HCT116 (cell line): ENCODE results near the gene PRIM1. TPM values are rescaled to one million over a fixed set of nuclear protein-coding genes. Genes with fewer than 3 reads are reported as not detected.

ENCODE experiments used
- ATAC-seq: fragments of 200-7000 bp; cut with Tn5 transposase; 2 replicates; pipeline ENCODE4 v1.9.1; 2020; ENCODE audit warnings: mild to moderate bottlenecking, moderate library complexity
- BruUV-seq: library from RNA; stranded (reverse); fragments of 400-500 nt; replicated peaks from 2 replicates; lab custom pipeline; 2021; lab: Mats Ljungman, UMichigan
- CTCF ChIA-PET: fragments of 300-600 bp; sonication (Branson Sonifier 250); formaldehyde crosslinking; loops from one replicate; lab custom pipeline; 2021; ENCODE audit warnings: antibody characterized with exemption; lab: Charles Lee
- POLR2A ChIA-PET: fragments of 300-600, 350-600 bp; sonication (Branson Sonifier 250); formaldehyde crosslinking; loops from one replicate; lab custom pipeline; 2021; ENCODE audit warnings: antibody characterized with exemption; lab: Charles Lee
- RAD21 ChIA-PET, 2 experiments: fragments of 300-600 bp; sonication (Branson Sonifier 250); formaldehyde crosslinking; loops; one replicate each; lab custom pipeline; 2023; ENCODE audit warnings: low total read pairs in 2 of 2; ENCODE audit not compliant: uncharacterized antibody in 2 of 2, unreplicated experiment in 2 of 2, low non-redundant PET in 1 of 2; lab: Charles Lee
- DNase-seq: peaks from one replicate; pipeline ENCODE4 v3.0.0-alpha.2; 2010; ENCODE audit warnings: low read depth, low spot score
- H2AFZ ChIP-seq: fragments of 200-600 bp; shearing (Covaris generic), sonication (generic); 2 replicates; pipeline ENCODE4 v1.6.1; 2017; ENCODE audit warnings: low read depth, mixed run types, mixed read lengths, antibody characterized with exemption, low read length; ENCODE audit not compliant: poor library complexity, severe bottlenecking
- H3K27ac ChIP-seq: 2 replicates; pipeline ENCODE4 v1.5.1; 2012; ENCODE audit warnings: low read depth, low read length
- H3K27me3 ChIP-seq: fragments of 200-600 bp; sonication (generic); 2 replicates; pipeline ENCODE4 v1.6.1; 2016; ENCODE audit warnings: mixed run types, low read length, mixed read lengths; ENCODE audit not compliant: insufficient read depth
- H3K36me3 ChIP-seq, 2 experiments: fragments of 200-500 bp in 1 of 2; fragments of 200-600 bp in 1 of 2; sonication (Bioruptor generic) in 1 of 2; sonication (generic) in 1 of 2; 2 replicates each; pipeline versions ENCODE4 v1.5.1 to v1.6.1; 2014 to 2016; ENCODE audit warnings: low read length in 2 of 2, inconsistent platforms in 1 of 2, mixed read lengths in 1 of 2, mixed run types in 1 of 2; ENCODE audit not compliant: insufficient read depth in 2 of 2, control insufficient read depth in 1 of 2
- H3K4me1 ChIP-seq, 2 experiments: fragments of 200-600 bp in 1 of 2; sonication (generic) in 1 of 2; 2 replicates each; pipeline versions ENCODE4 v1.5.1 to v1.6.1; 2012 to 2017; ENCODE audit warnings: low read length in 2 of 2, inconsistent platforms in 1 of 2, mild to moderate bottlenecking in 1 of 2, mixed read lengths in 1 of 2, mixed run types in 1 of 2, moderate library complexity in 1 of 2; ENCODE audit not compliant: insufficient read depth in 2 of 2, control insufficient read depth in 1 of 2
- H3K4me2 ChIP-seq: fragments of 200-600 bp; sonication (generic); 2 replicates; pipeline ENCODE4 v1.6.1; 2017; ENCODE audit warnings: mixed run types, low read length, mixed read lengths
- H3K4me3 ChIP-seq, 2 experiments: fragments of 200-600 bp in 1 of 2; sonication (generic) in 1 of 2; replicated peaks in 1 of 2; 2 replicates each; pipeline ENCODE4 v1.5.1; 2011 to 2016; ENCODE audit warnings: low read length in 2 of 2, control low read depth in 1 of 2, low read depth in 1 of 2, mild to moderate bottlenecking in 1 of 2, mixed read lengths in 1 of 2, mixed run types in 1 of 2
- H3K79me2 ChIP-seq: fragments of 200-600 bp; sonication (generic); 2 replicates; pipeline ENCODE4 v1.6.1; 2017; ENCODE audit warnings: mild to moderate bottlenecking, mixed run types, low read length, moderate library complexity, mixed read lengths; ENCODE audit not compliant: insufficient read depth
- H3K9ac ChIP-seq: fragments of 200-600 bp; sonication (generic); 2 replicates; pipeline ENCODE4 v1.6.1; 2016; ENCODE audit warnings: low read length, mixed read lengths
- H3K9me2 ChIP-seq: fragments of 200-600 bp; sonication (generic), shearing (Covaris generic); 2 replicates; pipeline ENCODE4 v1.6.1; 2017; ENCODE audit warnings: mixed run types, mild to moderate bottlenecking, moderate library complexity; ENCODE audit not compliant: insufficient read depth
- H3K9me3 ChIP-seq, 2 experiments: fragments of 200-500 bp in 1 of 2; fragments of 200-600 bp in 1 of 2; sonication (Bioruptor generic) in 1 of 2; sonication (generic) in 1 of 2; 2 replicates each; pipeline ENCODE4 v1.6.1; 2014 to 2017; ENCODE audit warnings: low read length in 2 of 2, mixed read lengths in 2 of 2, inconsistent platforms in 1 of 2, low read depth in 1 of 2, mild to moderate bottlenecking in 1 of 2, mixed run types in 1 of 2, moderate library complexity in 1 of 2; ENCODE audit not compliant: control insufficient read depth in 1 of 2, insufficient read depth in 1 of 2
- H4K20me1 ChIP-seq: fragments of 200-600 bp; sonication (generic), shearing (Covaris generic); 2 replicates; pipeline ENCODE4 v1.6.1; 2017; ENCODE audit warnings: mixed run types, mild to moderate bottlenecking, moderate library complexity; ENCODE audit not compliant: insufficient read depth
- CTCF ChIP-seq, 3 experiments: fragments of 200-600 bp in 1 of 3; sonication (generic) in 1 of 3; IDR thresholded peaks in 2 of 3; conservative IDR thresholded peaks in 1 of 3; 2 replicates each; pipeline ENCODE4 v1.5.1; 2012 to 2017; ENCODE audit warnings: low read depth in 2 of 3, low read length in 2 of 3, antibody characterized with exemption in 1 of 3, borderline replicate concordance in 1 of 3, control low read depth in 1 of 3, mild to moderate bottlenecking in 1 of 3, mixed read lengths in 1 of 3, mixed run types in 1 of 3, moderate library complexity in 1 of 3; ENCODE audit not compliant: insufficient read depth in 1 of 3
- EGR1 ChIP-seq: IDR thresholded peaks from 2 replicates; pipeline ENCODE4 v1.6.1; 2012; ENCODE audit warnings: low read depth
- POLR2A ChIP-seq: IDR thresholded peaks from 2 replicates; pipeline ENCODE4 v1.7.0; 2011; ENCODE audit warnings: borderline replicate concordance; ENCODE audit not compliant: insufficient read depth, insufficient read length; ENCODE audit errors: extremely low read depth
- POLR2AphosphoS5 ChIP-seq: IDR thresholded peaks from 2 replicates; pipeline ENCODE4 v1.6.1; 2011; ENCODE audit warnings: mild to moderate bottlenecking, low read depth, low read length, moderate library complexity
- REST ChIP-seq: IDR thresholded peaks from 2 replicates; pipeline ENCODE4 v1.6.1; 2012; ENCODE audit warnings: low read depth
- SIN3A ChIP-seq: IDR thresholded peaks from 2 replicates; pipeline ENCODE4 v1.6.1; 2012; ENCODE audit warnings: low read depth
- intact Hi-C: fragments of 100-400 bp; cut with micrococcal nuclease; formaldehyde crosslinking; loops from 2 replicates; pipeline ENCODE4 v1.10.0; 2022
- total RNA-seq: library from RNA; stranded (reverse); gene quantifications from one replicate; pipeline ENCODE4 v1.2.1, GENCODE V29; 2021; ENCODE audit not compliant: unreplicated experiment

The PRIM1 gene
- total RNA-seq, 1 experiment from 2014 or later = 53.3 TPM

GRCh38 chr12:56722832-56723231, 29.3 kb downstream of the PRIM1 start:
- TF ChIP-seq SIN3A = 0 out of 2 replicates have a peak, but pooled peaks have one; percentile 3
- no peak for TF ChIP-seq POLR2A
- TF ChIP-seq POLR2AphosphoS5 = 0 out of 2 replicates have a peak, but pooled peaks have one; percentile 12
- no peak for TF ChIP-seq CTCF (IDR thresholded peaks at IDR 0.05 in 2 of 3, conservative IDR thresholded peaks at IDR 0.05 in 1 of 3; ENCODE audit: borderline replicate concordance in 1 of 3, insufficient read depth in 1 of 3, low read depth in 2 of 3, low read length in 2 of 3)
- ChIA-PET RAD21 (no interaction called here), CTCF (no interaction called here), POLR2A (interaction anchor here (1.6 kb wide), 1 partner anchor 34 kb away, joined by 8 read pairs; the partner anchor contains the start of gene PTGES3)
- H3K79me2 ChIP-seq = peaks cover 73% of the 10 kb centered on the region
- DNase-seq (no peak), ATAC-seq (no peak)
- peaks cover 37% of the 10 kb centered on the region; the same call in 1 of the 2 replicates for H4K20me1 ChIP-seq
- BruUV-seq = no TSS peak
- intact Hi-C loops = no loop called here
- H3K4me3 ChIP-seq = peak overlapping the region in 1 of 2 experiments; percentile 92; a peak in 1 of 4 replicates
- peak overlapping the region; percentile 85 for H3K4me2 ChIP-seq
- no peaks in the 10 kb centered on the region for H3K27me3 ChIP-seq
- H3K27ac ChIP-seq = no peak overlapping the region
- peaks cover 21 to 42% of the 10 kb centered on the region in 2 experiments; a peak in 3 of 4 replicates for H3K4me1 ChIP-seq
- H3K36me3 ChIP-seq = peaks cover 22 to 61% of the 10 kb centered on the region in 2 experiments
- H3K9me3 ChIP-seq = no peaks in the 10 kb centered on the region
- H3K9ac ChIP-seq = peak overlapping the region; percentile 99
- H2AFZ ChIP-seq = no peak overlapping the region
- H3K9me2 ChIP-seq = no peaks in the 10 kb centered on the region

GRCh38 chr12:56721721-56722120, 30.4 kb downstream of the PRIM1 start:
- intact Hi-C loops = no loop called here
- Histone ChIP-seq H3K4me3 (no peak overlapping the region), H3K4me1 (peaks cover 21 to 42% of the 10 kb centered on the region in 2 experiments; a peak in 3 of 4 replicates), H3K9me3 (no peaks in the 10 kb centered on the region), H4K20me1 (peaks cover 38% of the 10 kb centered on the region; the same call in 1 of the 2 replicates), H3K4me2 (peak overlapping the region; percentile 85; the same call in 1 of the 2 replicates), H3K9me2 (no peaks in the 10 kb centered on the region), H2AFZ (no peak overlapping the region), H3K27me3 (no peaks in the 10 kb centered on the region), H3K9ac (0 out of 2 replicates have a peak overlapping the region, but pooled peaks have one; percentile 0), H3K36me3 (peaks cover 26 to 61% of the 10 kb centered on the region in 2 experiments), H3K79me2 (peaks cover 82% of the 10 kb centered on the region), H3K27ac (peak overlapping the region; percentile 23)
- 0 out of 2 replicates have a peak, but pooled peaks have one; percentile 10 for TF ChIP-seq POLR2AphosphoS5
- no peak for TF ChIP-seq REST
- no peak for TF ChIP-seq EGR1
- ATAC-seq = no peak
- BruUV-seq = no TSS peak
- POLR2A ChIA-PET = no interaction called here
- CTCF ChIA-PET = no interaction called here
- RAD21 ChIA-PET = no interaction called here
- no peak for DNase-seq
